Mammary microvascular endothelial cell (primary cell): ENCODE data around the gene LUZP1. TPM values are rescaled to one million over a fixed set of nuclear protein-coding genes. Genes with fewer than 3 reads are reported as not detected.

Source experiments
- total RNA-seq: library from RNA; depleted of rRNA; stranded (reverse); fragments of >200 nt; gene quantifications from 2 replicates; pipeline ENCODE4 v1.2.3, GENCODE V29; 2015

The LUZP1 gene
- 49.2 and 53.4 TPM in 2 replicates for total RNA-seq

GRCh38 chr1:23168445-23169194, at the start of gene LUZP1:
Gene LUZP1, minus strand, starts transcription at chr1:23168856.

GRCh38 chr1:23217421-23218115, 48.9 kb upstream of the LUZP1 start, which contains the start of gene HTR1D:
Gene HTR1D, minus strand, starts transcription at chr1:23217502. Its CDS starts 23,283 bp downstream, at chr1:23194219.

Other genes with a start within 250 kb of the LUZP1 start
- gene LACTBL1, start 196.0 kb downstream of the LUZP1 start, total RNA-seq, result not detected in 2 replicates
- not detected in 2 replicates for gene TEX46, start 153.0 kb downstream of the LUZP1 start, total RNA-seq
- gene KDM1A, start 149.4 kb downstream of the LUZP1 start, total RNA-seq, result 82.4 and 86.8 TPM in 2 replicates
- 1.4 TPM in 2 replicates for gene HTR1D, start 48.6 kb upstream of the LUZP1 start, total RNA-seq
- 90.4 and 102 TPM in 2 replicates for gene HNRNPR, start 175.4 kb upstream of the LUZP1 start, total RNA-seq
- gene ZNF436, start 201.0 kb upstream of the LUZP1 start, total RNA-seq, result 8.1 and 8.9 TPM in 2 replicates